ENCODE measurements around the gene RNF38. TPM values are rescaled to one million over a fixed set of nuclear protein-coding genes. Genes with fewer than 3 reads are reported as not detected.
A peak's percentile ranks its signal among the peaks of the same experiment; 100 is the strongest.

Gene RNF38
- total RNA-seq, 2 experiments from 2014 or later: 88.1 to 104 TPM

DNA sequence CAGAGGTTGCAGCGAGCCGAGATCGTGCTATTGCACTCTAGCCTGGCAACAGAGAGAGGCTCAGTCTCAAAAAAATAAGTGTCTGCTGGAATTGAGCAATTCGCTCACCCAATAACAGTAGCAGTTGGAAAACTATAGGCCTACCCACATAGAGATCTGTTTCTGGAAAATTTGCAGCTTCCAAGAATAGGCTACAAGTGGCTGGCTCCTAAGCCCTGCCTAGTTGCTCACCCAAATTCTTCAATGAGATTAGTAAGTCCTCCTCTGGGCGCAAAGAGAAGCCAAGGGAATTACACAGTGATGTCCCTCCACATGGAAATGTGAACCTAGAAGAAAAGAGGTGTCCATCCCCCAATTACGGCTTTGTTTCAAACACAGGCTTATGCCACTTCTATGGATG is 42.6 kb upstream of the RNF38 start:
- Mint-ChIP-seq H3K27me3 (no peaks in the 10 kb centered on the region), H3K36me3 (ENCODE audit: low read depth) (peaks cover 22% of the 10 kb centered on the region), H3K4me3 (no peak overlapping the region), H3K4me1 (ENCODE audit: low read depth) (peaks cover 77% of the 10 kb centered on the region), H3K9me3 (no peaks in the 10 kb centered on the region), H3K27ac (no peak overlapping the region)
- Histone ChIP-seq H3K4me3 (ENCODE audit: low read length) (no peak overlapping the region), H3K27ac (ENCODE audit: low read depth in 1 of 2, low read length in 2 of 2) (no peak overlapping the region), H3K36me3 (ENCODE audit: insufficient read depth, low read length) (no peaks in the 10 kb centered on the region), H3K27me3 (ENCODE audit: control insufficient read depth in 1 of 2, insufficient read depth in 2 of 2, low read length in 2 of 2) (no peaks in the 10 kb centered on the region), H3K4me1 (ENCODE audit: insufficient read depth, low read length) (peaks cover 28% of the 10 kb centered on the region), H3K9me3 (ENCODE audit: control insufficient read depth in 1 of 2, insufficient read depth in 1 of 2, low read length in 2 of 2) (no peaks in the 10 kb centered on the region)
- intact Hi-C loops (cut with DNase I, micrococcal nuclease): loop anchor here in 1 of 2 experiments (5.0 kb wide), 1 partner anchor 40 kb away; no protein-coding TSS in a partner anchor
- ATAC-seq (ENCODE audit: poor library complexity): no peak
- ChIA-PET POLR2A (interaction anchor here (1.2 to 2.4 kb wide), 5 partner anchors 14 to 45 kb away, joined by 3 to 8 read pairs (median 4); no protein-coding TSS in a partner anchor), CTCF (no interaction called here)
- DNase-seq: no peak
- TF ChIP-seq, protein P1, sequence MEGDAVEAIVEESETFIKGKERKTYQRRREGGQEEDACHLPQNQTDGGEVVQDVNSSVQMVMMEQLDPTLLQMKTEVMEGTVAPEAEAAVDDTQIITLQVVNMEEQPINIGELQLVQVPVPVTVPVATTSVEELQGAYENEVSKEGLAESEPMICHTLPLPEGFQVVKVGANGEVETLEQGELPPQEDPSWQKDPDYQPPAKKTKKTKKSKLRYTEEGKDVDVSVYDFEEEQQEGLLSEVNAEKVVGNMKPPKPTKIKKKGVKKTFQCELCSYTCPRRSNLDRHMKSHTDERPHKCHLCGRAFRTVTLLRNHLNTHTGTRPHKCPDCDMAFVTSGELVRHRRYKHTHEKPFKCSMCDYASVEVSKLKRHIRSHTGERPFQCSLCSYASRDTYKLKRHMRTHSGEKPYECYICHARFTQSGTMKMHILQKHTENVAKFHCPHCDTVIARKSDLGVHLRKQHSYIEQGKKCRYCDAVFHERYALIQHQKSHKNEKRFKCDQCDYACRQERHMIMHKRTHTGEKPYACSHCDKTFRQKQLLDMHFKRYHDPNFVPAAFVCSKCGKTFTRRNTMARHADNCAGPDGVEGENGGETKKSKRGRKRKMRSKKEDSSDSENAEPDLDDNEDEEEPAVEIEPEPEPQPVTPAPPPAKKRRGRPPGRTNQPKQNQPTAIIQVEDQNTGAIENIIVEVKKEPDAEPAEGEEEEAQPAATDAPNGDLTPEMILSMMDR (IDR thresholded peaks at IDR 0.05): no peak

DNA sequence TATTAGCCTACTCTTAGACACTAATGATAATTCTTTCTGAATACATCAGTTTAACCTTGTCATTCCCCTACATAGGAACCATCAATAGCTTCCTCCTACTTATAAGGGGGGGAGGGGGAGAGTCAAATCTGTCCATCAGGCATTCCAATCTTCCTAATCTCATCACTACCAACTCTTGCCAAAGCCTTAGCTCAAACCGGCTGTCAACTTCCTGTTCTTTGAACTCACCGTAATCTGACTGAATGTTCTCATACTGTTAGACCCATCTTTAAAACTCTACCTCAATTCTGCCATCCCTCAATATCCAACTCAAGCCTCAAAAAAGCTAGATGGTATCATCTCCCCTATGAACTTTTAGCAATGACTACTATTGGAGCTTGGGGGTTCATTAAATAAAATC is 41.9 kb upstream of the RNF38 start:
- POLR2A ChIA-PET: interaction anchor here (0.6 to 2.4 kb wide), 10 partner anchors 10 to 74 kb away, joined by 3 to 8 read pairs (median 4); partner anchors contain the start of gene RNF38
- Histone ChIP-seq H3K36me3 (ENCODE audit: insufficient read depth, low read length) (no peaks in the 10 kb centered on the region), H3K9me3 (ENCODE audit: control insufficient read depth in 1 of 2, insufficient read depth in 1 of 2, low read length in 2 of 2) (no peaks in the 10 kb centered on the region), H3K4me3 (ENCODE audit: low read length) (no peak overlapping the region), H3K4me1 (ENCODE audit: insufficient read depth, low read length) (peaks cover 28% of the 10 kb centered on the region), H3K27ac (ENCODE audit: low read depth in 1 of 2, low read length in 2 of 2) (no peak overlapping the region), H3K27me3 (ENCODE audit: control insufficient read depth in 1 of 2, insufficient read depth in 2 of 2, low read length in 2 of 2) (no peaks in the 10 kb centered on the region)
- DNase-seq (peak in 4 of 14 experiments; percentile 11 to 35 (median 21)), ATAC-seq (ENCODE audit: poor library complexity) (peak; percentile 57)
- H3K27me3 Mint-ChIP-seq: no peaks in the 10 kb centered on the region
- peaks cover 22% of the 10 kb centered on the region for H3K36me3 Mint-ChIP-seq (ENCODE audit: low read depth)
- H3K27ac Mint-ChIP-seq: no peak overlapping the region
- no peak overlapping the region for H3K4me3 Mint-ChIP-seq
- H3K4me1 Mint-ChIP-seq (ENCODE audit: low read depth): peaks cover 78% of the 10 kb centered on the region
- H3K9me3 Mint-ChIP-seq: no peaks in the 10 kb centered on the region
- TF ChIP-seq, protein P1 (IDR thresholded peaks at IDR 0.05): no peak
- intact Hi-C loops (cut with DNase I, micrococcal nuclease): loop anchor here in 1 of 2 experiments (5.0 kb wide), 1 partner anchor 40 kb away; no protein-coding TSS in a partner anchor
- CTCF ChIA-PET: interaction anchor here (1.6 kb wide), 1 partner anchor 108 kb away, joined by 5 read pairs; no protein-coding TSS in a partner anchor

DNA sequence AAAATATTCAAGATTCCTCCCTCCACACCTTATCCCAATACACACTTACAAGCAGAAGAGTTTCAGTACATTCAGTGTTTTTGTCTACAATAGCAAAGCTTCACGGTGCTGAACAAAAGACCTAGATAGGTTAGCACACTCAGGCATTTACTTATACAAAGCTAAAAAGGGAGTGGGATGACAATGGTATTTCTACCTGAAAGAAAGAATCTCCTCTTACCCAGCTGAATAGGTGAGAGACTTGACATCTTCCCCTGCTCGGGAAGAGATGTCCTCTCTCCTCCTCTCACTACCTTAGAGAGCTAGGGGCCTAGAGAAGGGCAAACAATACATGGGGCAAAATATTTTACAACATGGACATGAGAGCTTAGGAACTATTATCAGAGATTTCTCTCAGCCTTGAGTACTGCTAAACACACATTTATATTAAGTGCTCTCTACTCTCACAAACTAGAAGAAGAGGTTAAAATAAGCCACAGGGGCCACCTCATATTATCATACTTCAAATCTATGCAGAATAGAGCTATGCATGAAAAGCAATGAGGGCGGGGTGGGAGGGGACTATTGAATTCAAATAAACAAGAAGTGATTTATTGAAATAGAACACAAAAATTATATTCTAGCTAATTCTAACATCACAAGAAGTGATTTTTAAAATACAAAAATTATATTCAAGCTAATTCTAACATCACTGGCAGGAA is 38.6 kb upstream of the RNF38 start:
- ATAC-seq (ENCODE audit: poor library complexity): no peak
- Mint-ChIP-seq H3K27me3 (no peaks in the 10 kb centered on the region), H3K27ac (peak overlapping the region; percentile 15), H3K9me3 (no peaks in the 10 kb centered on the region), H3K4me1 (ENCODE audit: low read depth) (peaks cover 69% of the 10 kb centered on the region), H3K4me3 (no peak overlapping the region), H3K36me3 (ENCODE audit: low read depth) (peaks cover 5% of the 10 kb centered on the region)
- H3K36me3 ChIP-seq (ENCODE audit: insufficient read depth, low read length): no peaks in the 10 kb centered on the region
- ChIA-PET CTCF (interaction anchor here (1.0 kb wide), 2 partner anchors 31 to 118 kb away, joined by 4 read pairs; no protein-coding TSS in a partner anchor), POLR2A (interaction anchor here (1.3 kb wide), 1 partner anchor 19 kb away, joined by 4 read pairs; no protein-coding TSS in a partner anchor)
- H3K27ac ChIP-seq (ENCODE audit: low read depth in 1 of 2, low read length in 2 of 2): no peak overlapping the region
- peaks cover 18% of the 10 kb centered on the region for H3K4me1 ChIP-seq (ENCODE audit: insufficient read depth, low read length)
- H3K9me3 ChIP-seq (ENCODE audit: control insufficient read depth in 1 of 2, insufficient read depth in 1 of 2, low read length in 2 of 2): no peaks in the 10 kb centered on the region
- no peak overlapping the region for H3K4me3 ChIP-seq (ENCODE audit: low read length)
- TF ChIP-seq, protein P1 (IDR thresholded peaks at IDR 0.05): no peak
- H3K27me3 ChIP-seq (ENCODE audit: control insufficient read depth in 1 of 2, insufficient read depth in 2 of 2, low read length in 2 of 2): no peaks in the 10 kb centered on the region
- intact Hi-C loops (cut with DNase I, micrococcal nuclease): no loop called here
- no peak for DNase-seq
